ENCODE results near the gene TMEM88. TPM values are rescaled to one million over a fixed set of nuclear protein-coding genes. Genes with fewer than 3 reads are reported as not detected.
A peak's percentile ranks its signal among the peaks of the same experiment; 100 is the strongest.

TMEM88 gene
- total and polyA plus RNA-seq, 2 of the 13 experiments (the other 11 are each of a cell fraction or from before 2014, with no cell fraction given), result 0.31 to 0.66 TPM

GRCh38 chr17:7858522-7858810 lies 3.6 kb downstream of the TMEM88 start:
- TSS peak; percentile 41 for BruUV-seq (replicated peaks)
- no peaks in the 10 kb centered on the region for H3K9me3 ChIP-seq (ENCODE audit: low read length)
- intact Hi-C loops (cut with micrococcal nuclease; ENCODE audit: unreplicated experiment) (no loop called here), in situ Hi-C loops (cut with HindIII; ENCODE audit: extremely low pct_ligation_motif_present, low pct_unique_long_range_greater_than_20kb) (loop anchor here (5.0 kb wide), 1 partner anchor 39 kb away; no protein-coding TSS in a partner anchor)
- peak overlapping the region; percentile 94 for H3K27ac ChIP-seq (ENCODE audit: extremely low read length, insufficient read depth, low read length)
- H3K27me3 ChIP-seq (ENCODE audit: control insufficient read depth in 1 of 2, insufficient read depth in 2 of 2, low read length in 2 of 2), result no peaks in the 10 kb centered on the region; a peak in 1 of 5 replicates
- FAIRE-seq, result peak; percentile 70
- H3K9ac ChIP-seq (ENCODE audit: insufficient read depth, low read depth, low read length), result peak overlapping the region; percentile 80
- CTCF ChIA-PET (ENCODE audit: low intra/inter-chr PET ratio, low total read pairs), result interaction anchor here (2.0 to 3.3 kb wide), 2 partner anchors 36 to 39 kb away, joined by 9 read pairs; no protein-coding TSS in a partner anchor
- no peaks in the 10 kb centered on the region for H3K36me3 ChIP-seq (replicated peaks in 1 of 2; ENCODE audit: control insufficient read depth in 1 of 2, insufficient read depth in 2 of 2, low read length in 2 of 2)
- H3K79me2 ChIP-seq (ENCODE audit: insufficient read depth, low read length), result peaks cover 8% of the 10 kb centered on the region
- peak overlapping the region; percentile 70 to 83 (median 83) for H3K4me3 ChIP-seq (replicated peaks in 1 of 3; ENCODE audit: insufficient read depth in 1 of 3, low read depth in 2 of 3, low read length in 3 of 3)
- WGBS (ENCODE audit: low lambda C conversion rate), result 1% methylated on average over 13 of the region's 20 CpGs
- H3K4me1 ChIP-seq (ENCODE audit: insufficient read depth, low read length), result peaks cover 62% of the 10 kb centered on the region
- DNase-seq (ENCODE audit: low spot score), result peak; percentile 52
- H2AFZ ChIP-seq (ENCODE audit: low read length), result peak overlapping the region; percentile 75
- POLR2A ChIA-PET, result interaction anchor here (1.2 kb wide), 1 partner anchor 813 kb away, joined by 3 read pairs; no protein-coding TSS in a partner anchor
- ATAC-seq, result peak; percentile 64
- peak overlapping the region; percentile 98 for H3K4me2 ChIP-seq (ENCODE audit: low read depth, low read length)
- no peaks in the 10 kb centered on the region for H4K20me1 ChIP-seq (ENCODE audit: insufficient read depth, low read length)
- no peak for TF ChIP-seq SP4 (CRISPR knock-in tag; IDR thresholded peaks at IDR 0.05)
- no peak for TF ChIP-seq CENPBD1 (CRISPR knock-in tag; IDR thresholded peaks at IDR 0.05; ENCODE audit: borderline replicate concordance, low read depth)
- no peak for TF ChIP-seq TRIM24 (CRISPR knock-in tag; IDR thresholded peaks at IDR 0.05)
- no peak for TF ChIP-seq RELA (CRISPR knock-in tag; IDR thresholded peaks at IDR 0.05)
- TF ChIP-seq ZFY (CRISPR knock-in tag; IDR thresholded peaks at IDR 0.05), result no peak
- TF ChIP-seq ZBED4 (CRISPR knock-in tag; IDR thresholded peaks at IDR 0.05; ENCODE audit: borderline replicate concordance), result no peak
- no peak for TF ChIP-seq ZNF570 (CRISPR knock-in tag; IDR thresholded peaks at IDR 0.05; ENCODE audit: borderline replicate concordance)
- TF ChIP-seq FOXM1 (CRISPR knock-in tag; IDR thresholded peaks at IDR 0.05), result no peak
- TF ChIP-seq MZF1 (CRISPR knock-in tag; IDR thresholded peaks at IDR 0.05; ENCODE audit: borderline replicate concordance), result no peak
- peak; percentile 56 for TF ChIP-seq CTCF (CRISPR knock-in tag; IDR thresholded peaks at IDR 0.05)
- no peak for TF ChIP-seq CREB3 (CRISPR knock-in tag; IDR thresholded peaks at IDR 0.05)
- no peak for TF ChIP-seq HMGXB3 (CRISPR knock-in tag; IDR thresholded peaks at IDR 0.05; ENCODE audit: borderline replicate concordance)
- no peak for TF ChIP-seq LCORL (IDR thresholded peaks at IDR 0.05)
- TF ChIP-seq LCORL (CRISPR knock-in tag; IDR thresholded peaks at IDR 0.05), result peak; percentile 60; the same call in 1 of the 2 replicates

Data from HepG2 (cell line).